Measurements from ENCODE around the gene ENSA.
"Not testable (repeated sequence)": the region's sequence is repeated elsewhere in the genome, so short reads cannot be mapped to it uniquely, and the experiment has no call there.

Gene ENSA

DNA sequence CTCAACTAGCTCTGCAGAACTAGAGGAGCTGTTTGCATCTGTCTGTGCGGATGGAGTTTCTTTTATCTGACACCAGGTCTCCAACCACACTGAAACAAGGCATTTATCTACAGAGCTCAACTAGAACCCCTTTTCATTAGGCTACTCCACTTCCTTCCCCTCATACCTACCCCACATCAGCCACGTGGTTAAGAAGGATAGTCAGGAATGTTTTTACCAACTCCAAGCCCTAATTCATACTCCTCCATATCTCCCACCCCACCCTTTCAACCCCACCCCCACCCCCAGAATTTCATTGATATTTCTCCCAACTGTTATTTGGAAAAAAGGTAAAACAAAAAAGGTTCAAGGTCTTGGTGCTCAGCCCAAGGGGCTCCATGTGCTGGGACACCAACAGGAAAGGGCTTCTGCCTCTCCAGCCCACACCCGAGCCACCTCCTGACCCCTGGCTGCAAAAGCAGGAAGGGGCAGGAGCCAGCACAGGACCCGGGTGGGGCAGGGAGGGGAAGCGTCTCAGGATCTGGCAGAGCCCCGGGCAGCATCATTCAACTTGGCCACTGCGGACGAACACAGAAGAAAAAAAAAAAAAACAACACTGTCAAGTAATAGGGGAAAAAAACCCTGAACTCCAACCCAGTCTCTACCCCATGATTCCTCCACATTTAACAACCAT, 7.0 kb downstream of the ENSA start:
- no peak for DNase-seq (ENCODE audit: low read depth in 2 of 3, low spot score in 1 of 3)

DNA sequence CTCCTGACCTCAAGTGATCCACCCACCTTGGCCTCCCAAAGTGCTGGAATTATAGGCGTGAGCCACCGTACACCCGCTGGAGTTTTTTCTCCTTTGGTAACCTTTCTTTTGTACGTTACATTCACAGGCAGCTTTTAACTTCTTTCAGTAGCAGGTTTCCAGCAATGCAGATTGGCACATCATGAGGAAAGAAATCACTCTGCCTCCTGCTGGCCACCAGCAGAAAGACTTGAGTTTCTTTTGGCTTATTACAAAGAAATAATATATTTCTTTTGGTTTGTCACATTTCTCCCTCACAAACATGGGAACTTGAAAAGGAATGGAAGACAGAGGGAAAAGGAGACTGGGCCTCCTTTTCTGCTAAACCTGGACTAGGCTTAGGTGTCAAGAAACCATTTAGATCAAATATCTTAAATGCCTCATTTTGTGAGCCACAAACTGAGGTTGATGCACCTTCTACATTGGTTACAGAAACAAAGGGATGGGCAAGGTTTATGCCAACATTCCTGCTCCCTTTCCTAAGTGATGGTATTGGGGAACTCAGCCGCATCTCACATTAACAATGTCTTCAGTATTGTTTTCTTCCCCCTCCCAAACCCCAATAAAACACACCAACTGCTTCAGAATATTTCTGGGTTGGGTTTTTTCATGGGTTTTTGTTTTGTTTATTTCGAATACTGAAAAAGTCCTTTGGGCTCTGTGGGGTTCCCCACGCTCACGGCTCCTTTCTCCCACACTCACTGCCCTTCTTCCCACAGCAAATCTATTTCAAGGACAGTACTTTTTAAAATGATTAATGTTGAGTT, 7.7 kb downstream of the ENSA start:
- DNase-seq (ENCODE audit: low read depth in 2 of 3, low spot score in 1 of 3): peak in 2 of 3 donors; percentile 25 to 30

DNA sequence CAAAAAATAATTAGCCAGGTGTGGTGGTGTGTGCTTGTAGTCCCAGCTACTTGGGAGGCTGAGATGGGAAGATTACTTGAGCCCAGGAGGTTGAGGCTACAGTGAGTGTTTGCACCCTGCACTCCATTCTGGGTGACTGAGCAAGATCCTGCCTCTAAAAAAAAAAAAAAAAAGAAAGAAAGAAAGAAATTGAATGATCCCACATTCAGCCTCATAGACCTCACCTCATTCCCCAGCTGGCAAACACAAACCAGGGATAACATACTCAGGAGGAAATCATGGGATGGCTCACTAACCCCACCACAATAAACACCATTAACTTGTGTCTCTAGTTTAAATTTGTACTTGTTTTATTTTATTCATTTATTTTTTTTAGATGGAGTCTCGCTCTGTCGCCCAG, 8.5 kb downstream of the ENSA start:
- no peak for DNase-seq (ENCODE audit: low read depth in 2 of 3, low spot score in 1 of 3)

DNA sequence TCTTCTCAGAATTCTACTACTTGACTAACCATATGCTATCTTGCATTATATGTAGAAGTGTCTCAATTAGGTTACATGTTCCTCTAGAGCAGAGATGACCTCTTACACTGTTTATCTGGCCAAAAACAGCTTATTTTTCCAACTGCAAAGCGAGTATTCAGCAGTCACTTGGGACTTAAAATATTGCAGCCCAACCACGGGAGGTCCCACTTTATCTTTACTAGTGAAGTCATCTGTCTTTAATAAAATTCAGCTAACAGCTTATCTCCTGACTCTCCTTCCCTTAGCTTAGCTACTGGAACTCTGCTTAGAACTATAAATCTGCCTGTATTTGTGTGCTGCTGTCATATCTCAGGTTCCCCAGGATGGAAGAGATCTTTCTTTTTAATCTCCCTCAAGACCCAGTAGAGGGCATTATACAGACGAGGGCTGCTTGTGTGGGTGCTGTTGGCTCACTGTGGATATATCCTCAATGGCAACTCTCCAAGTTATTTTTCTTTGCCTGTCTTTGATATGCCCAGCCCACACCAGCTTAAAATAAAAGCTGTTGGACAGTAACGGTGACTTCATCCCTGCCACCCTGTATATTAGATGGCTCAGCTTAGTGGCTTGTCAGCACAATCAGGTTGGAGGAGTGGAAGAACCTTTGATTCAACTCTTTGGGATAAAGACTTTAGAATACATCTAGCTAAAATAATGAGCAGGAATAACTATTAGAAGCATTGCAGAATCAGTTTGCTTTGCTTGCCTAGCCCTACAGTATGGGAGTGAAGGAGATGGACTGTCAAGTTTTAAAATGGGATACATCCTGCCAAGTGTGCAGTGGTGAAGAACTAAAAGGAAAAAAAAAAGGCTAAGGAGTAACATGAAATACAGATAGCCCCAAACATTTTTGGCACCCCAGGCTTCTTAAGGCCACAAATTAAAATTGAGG, 9.6 kb downstream of the ENSA start:
- no peak for DNase-seq (ENCODE audit: low read depth in 2 of 3, low spot score in 1 of 3)

DNA sequence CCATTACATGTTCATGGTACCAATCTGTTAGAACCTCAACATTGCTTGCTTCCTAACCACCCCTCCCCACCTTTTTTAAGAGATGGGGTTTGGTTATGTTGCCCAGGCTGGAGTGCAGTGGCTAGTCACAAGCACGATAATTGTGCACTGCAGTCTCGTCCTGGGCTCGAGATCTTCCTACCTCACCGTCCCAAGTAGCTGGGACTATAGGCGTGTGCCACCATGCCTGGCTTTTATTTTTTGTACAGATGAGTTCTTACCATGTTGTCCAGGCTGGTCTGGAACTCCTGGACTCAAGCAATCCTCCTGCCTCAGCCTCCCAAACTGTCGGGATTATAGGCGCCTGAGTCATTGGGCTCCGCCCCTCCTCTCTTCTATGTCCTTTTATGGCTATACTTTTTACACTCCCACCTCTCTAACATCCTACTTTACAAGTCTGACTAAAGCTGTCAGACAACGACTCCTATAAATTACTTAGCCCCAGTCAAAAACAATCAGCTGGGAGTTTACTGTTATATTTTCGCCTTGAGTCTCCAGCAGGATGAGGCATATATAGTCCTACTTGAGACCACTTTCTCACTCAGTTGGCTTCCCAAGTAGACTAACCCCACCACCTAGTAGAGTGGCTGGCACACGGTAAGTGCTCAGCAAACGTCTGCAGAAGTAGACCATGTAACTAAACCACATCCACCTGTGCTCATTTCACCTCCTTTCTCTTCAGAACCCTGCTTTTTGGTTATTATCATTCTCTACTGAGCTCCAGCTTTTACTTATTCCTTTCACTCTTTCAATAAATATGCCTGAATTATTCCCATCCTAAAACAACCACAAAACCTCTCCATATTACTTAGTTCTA, 13.8 kb downstream of the ENSA start:
- no peak for DNase-seq (ENCODE audit: low read depth in 2 of 3, low spot score in 1 of 3)

DNA sequence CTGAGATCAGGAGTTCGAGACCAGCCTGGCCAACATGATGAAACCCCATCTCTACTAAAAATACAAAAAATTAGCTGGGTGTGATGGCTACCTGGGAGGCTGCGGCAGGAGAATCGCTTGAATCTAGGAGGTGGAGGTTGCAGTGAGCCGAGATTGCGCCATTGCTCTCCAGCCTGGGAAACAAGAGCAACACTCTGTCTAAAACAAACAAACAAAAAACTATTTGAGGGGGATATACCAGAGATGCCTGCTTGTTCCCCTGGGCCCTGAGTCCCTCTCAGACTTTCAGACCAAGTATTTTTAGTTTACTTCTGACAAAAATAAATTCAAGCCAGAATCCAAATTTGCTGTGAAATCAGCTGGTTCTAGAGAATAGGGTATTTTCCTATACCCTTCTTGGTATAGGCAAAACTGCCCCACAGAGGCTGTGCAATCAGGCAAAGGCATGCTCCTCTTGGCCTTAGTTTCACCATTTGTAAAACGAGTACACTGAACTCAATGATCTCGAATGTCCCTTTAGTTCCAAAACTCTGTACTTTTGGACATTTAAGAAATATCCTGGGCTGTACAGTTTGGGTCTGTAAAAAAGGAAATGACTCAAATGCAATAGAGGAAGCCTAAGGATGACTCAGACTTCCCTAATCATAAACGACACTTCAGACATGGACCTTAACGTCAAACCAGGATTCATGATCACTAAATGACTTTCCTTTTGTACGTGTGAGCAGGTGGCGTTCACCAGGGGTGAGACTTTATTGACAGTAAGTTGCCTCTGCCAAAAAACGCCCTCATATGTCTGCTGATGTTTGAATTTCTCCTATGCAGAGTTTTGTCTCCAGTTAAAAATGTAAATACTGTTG, 16.1 kb downstream of the ENSA start:
- peak in 2 of 3 donors; percentile 39 for DNase-seq (ENCODE audit: low read depth in 2 of 3, low spot score in 1 of 3)

DNA sequence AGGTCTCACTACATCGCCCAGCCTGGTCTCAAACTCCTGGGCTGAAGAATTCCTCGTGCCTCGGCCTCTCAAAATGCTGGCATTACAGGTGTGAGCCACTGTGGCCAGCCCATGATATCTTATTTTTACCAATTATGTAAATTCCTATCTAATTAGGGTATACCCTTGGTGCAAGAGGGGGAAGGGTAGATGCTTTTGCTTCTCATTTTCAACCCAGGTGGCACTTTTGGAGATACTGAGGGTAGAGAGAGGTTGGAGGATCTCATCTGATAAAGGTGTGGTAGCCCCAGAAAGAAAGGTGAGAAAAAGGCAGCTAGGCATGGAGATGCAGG, 17.4 kb downstream of the ENSA start:
- no peak for DNase-seq (ENCODE audit: low read depth in 2 of 3, low spot score in 1 of 3)

DNA sequence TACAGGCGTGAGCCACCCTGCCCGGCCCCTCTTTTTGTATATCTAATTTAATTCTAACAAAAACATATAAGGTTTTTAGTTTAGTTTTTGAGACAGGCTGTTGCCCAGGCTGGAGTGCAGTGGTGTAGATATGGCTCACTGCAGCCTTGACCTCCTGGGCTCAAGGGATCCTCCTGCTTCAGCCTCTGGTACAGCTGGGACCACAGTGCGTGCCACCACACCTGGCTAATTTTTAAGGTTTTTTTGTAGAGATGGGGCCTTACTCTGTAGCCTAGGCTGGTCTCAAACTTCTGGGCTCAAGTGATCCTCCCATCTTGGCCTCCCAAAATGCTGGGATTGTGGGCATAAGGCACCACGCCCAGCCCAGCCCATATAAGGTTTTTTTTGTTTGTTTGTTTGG, 18.8 kb downstream of the ENSA start:
- no peak for DNase-seq (ENCODE audit: low read depth in 2 of 3, low spot score in 1 of 3)

DNA sequence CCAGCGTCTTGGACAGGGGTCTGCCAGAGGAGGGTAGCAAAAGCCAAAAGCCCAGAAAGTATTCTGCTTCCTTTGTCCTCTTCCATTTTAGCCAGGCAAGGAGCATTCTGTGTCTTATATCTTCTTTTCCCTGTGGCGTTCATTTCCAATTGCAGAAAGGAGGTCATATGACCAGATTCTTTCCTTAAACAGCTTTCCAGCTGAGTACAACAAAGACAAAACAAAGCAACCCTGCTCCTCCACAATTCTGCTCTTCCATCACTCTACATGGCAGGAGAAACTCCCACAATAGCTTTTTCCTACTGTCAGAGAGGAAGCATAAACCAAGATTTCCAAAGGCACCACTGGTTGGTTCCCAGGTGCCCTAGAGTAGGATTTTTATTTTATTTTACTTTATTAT, 19.7 kb downstream of the ENSA start:
- no peak for DNase-seq (ENCODE audit: low read depth in 2 of 3, low spot score in 1 of 3)

DNA sequence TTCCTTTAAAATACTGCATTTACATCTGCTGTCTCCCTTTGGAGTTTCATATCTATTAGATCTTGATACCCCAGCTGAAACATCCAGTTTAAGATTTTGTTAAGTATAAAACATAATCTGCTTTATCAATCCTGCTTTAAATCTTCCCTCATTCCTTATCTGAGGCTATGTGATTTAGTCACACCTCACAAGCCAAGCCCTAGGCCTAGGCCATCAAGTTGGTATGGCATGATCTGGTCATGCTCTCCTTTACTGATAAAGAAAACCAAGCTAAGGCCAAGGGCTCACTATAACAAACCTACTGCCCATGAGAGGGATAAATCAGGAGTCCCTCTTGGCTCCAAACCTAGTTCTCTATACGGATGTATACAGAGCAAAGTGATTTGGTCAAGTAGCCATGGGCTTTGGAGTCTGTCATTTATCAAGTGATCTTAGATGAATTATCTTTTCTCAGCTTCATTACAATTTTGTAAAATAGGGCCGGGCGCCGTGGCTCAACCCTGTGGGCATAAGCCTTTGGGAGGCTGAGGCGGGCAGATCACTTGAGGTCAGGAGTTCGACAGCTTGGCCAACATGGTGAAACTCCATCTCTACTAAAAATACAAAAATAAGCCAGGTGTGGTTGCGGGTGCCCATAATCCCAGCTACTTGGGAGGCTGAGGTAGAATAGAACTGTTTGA, 22.8 kb downstream of the ENSA start:
- DNase-seq (ENCODE audit: low read depth in 2 of 3, low spot score in 1 of 3): no peak

DNA sequence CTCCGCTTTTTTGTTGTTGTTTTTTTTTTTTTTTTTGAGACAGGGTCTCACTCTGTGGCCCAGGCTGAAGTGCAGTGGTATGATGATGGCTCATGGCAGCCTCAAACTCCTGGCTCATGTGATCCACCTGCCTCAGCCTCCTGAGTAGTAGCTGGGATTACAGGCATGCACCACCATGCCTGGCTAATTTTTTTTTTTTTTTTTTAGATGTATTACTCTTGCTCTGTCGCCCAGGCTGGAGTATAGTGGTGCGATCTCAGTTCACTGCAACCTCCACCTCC, 24.0 kb downstream of the ENSA start:
- not testable (repeated sequence) for DNase-seq (ENCODE audit: low read depth in 2 of 3, low spot score in 1 of 3)

DNA sequence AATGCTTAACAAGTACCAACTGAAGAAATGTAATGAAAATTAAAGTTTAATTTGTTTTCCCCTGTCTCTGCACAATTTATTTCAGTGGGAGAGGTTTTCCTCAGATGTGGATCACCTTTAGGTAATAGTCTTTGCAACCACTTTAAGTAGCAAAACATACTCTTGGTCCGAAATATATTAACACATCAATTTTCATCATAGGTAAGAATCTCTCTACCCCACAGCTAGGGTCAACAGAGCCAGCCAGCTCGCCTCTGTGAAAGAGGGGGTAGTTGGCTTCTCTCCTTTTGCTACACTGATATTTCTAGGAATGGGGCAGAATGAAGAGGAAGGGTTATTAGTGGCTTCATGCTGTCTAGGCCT, 25.2 kb downstream of the ENSA start:
- DNase-seq (ENCODE audit: low read depth in 2 of 3, low spot score in 1 of 3): no peak

DNA sequence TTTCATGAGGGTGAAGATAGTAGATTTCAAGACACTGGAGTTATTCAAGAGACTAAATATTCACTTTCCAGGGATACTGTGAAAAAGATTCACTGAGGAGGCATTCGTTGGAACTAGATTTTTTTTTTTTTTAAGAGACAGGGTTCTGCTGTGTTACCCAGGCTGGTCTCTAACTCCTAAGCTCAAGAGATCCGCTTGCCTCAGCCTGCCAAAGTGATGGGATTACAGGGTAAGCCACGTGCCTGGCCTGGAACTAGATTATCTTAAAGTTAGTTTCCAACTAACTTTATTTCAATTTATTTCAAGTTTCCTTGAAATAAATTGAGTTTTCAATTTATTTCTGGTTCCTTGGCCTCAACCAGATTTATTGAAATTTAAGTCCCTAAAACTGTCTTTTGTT, 25.7 kb downstream of the ENSA start:
- no peak for DNase-seq (ENCODE audit: low read depth in 2 of 3, low spot score in 1 of 3)

DNA sequence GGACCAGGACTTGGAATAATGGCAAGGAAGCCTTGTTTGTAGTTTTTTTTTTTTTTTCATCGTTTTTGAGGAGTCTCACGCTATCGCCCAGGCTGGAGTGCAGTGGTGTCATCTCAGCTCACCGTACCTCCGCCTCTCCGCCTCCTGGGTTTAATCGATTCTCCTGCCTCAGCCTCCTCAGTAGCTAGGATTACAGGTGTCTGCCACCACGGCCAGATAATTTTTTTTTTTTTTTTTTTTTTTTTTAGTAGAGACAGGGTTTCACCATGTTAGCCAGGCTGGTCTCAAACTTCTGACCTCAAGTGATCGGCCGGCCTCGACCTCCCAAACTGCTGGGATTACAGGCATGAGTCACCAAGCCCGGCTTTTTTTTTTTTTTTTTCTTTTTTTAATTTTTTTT, 27.0 kb downstream of the ENSA start:
- not testable (repeated sequence) for DNase-seq (ENCODE audit: low read depth in 2 of 3, low spot score in 1 of 3)

DNA sequence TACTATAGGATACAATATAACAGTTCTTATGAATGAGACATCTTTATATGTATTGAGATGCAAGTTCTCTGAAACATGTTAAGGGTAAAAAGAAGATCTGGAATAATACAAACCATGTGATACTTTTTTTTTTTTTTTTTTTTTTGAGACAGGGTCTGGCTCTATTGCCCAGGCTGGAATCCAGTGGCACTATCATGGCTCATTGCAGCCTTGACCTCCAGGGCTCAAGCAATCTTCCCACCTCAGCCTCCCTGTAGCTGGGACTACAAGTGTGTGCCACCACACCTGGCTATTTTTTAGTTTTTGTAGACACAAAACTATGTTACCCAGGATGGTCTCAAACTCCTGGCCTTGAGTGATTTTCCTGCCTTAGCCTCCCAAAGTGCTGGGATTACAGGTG, 27.9 kb downstream of the ENSA start:
- no peak for DNase-seq (ENCODE audit: low read depth in 2 of 3, low spot score in 1 of 3)

DNA sequence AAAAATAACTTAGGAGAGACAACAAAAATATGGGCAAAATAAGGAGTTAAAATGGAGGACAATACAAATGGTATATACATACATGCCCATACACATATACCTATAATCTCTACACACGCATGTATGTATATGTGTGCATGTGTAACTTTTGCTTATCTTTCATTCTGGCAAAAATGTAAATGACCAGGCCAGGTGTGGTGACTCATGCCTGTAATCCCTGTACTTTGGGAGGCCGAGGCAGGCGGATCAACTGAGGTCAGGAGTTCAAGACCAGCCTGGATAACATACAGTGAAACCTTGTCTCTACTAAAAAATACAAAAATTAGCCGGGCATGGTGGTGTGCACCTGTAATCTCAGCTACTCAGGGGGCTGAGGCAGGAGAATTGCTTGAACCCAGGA, 31.1 kb downstream of the ENSA start:
- not testable (repeated sequence) for DNase-seq (ENCODE audit: low read depth in 2 of 3, low spot score in 1 of 3)

DNA sequence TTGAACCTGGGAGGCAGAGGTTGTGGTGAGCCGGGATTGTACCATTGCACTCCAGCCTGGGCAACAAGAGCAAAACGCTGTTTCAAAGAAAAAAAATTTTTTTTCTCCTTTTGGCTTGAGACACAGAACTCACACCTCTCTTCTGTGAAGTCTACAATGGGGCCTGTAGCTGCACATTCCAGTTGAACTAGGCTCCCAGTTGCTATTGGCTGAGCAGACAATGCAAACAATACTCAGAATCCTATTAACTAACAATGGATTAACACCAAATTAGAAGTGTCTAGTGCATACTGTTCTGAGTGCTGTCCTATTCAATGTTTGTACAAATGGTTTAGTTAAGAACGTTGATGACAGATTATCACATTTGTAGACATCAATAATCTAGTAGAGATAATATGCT, 32.4 kb downstream of the ENSA start:
- no peak for DNase-seq (ENCODE audit: low read depth in 2 of 3, low spot score in 1 of 3)

DNA sequence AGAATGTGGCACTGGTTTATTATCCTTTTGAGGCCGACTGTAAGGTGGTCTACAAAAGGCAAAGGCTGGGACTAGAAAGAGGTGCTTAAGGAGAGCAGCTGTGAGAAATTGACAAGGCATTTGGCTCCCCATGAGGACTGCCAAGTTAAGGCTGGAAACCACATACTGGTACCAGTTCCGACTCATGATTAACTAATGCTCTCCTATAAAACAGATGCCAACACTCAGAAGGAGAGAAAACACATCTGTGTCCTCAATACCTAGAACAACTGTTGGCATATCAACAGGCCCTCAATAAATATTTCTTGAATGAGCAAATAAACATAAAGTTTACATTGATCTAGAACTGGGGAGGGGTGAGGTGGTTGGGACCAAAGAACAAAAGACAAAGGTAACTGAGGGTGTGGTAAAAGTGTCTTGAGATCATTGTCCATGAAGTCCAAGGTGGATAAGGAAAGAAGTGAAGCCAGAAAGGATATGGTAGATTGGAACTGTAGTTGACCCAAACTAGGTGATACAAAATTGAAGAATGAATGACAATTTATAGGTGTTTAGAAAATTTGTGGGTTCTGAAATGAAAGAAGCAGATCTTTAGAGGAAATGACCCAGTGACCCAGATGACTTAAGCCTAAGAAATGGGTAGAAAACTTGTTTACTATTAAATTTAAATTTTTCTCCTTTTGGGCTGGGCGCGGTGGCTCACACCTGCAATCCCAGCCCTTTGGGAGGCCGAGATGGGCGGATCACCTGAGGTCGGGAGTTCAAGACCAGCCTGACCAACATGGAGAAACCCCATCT, 33.1 kb downstream of the ENSA start:
- DNase-seq (ENCODE audit: low read depth in 2 of 3, low spot score in 1 of 3): no peak

DNA sequence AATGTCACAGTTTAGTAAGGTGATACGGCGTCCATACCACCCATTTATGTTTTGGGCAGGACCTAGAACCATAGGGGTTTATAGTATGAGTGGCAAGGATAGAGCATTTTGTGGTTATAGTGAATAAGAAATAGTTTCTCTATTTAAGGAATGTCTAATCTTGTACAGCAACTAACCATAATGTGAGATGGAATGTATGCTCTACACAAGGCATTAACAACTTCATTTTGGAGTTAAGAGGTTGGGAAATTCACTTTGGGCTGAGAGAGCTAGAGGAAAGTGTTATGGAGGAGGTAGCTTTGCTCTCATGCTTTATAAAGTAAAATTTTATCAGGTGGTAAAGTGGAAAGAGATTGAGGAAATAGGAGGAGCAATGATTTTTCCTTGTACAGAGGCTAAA, 47.0 kb downstream of the ENSA start:
- no peak for DNase-seq (ENCODE audit: low read depth in 2 of 3, low spot score in 1 of 3)

Measured in stimulated activated CD4-positive, alpha-beta T cell treated with anti-CD3 and anti-CD28 coated beads, Interleukin-12 subunit alpha, Interleukin-12 subunit beta, amount 100 ng/mL, for 48 hours (primary cell).